Common myeloid progenitor, CD34-positive (primary cell): ENCODE results near the gene ELOA.

Experiments
- CTCF ChIA-PET: fragments of 350-600 bp; sonication (Branson Sonifier 250); formaldehyde crosslinking; loops from one replicate; lab custom pipeline; 2021; ENCODE audit warnings: antibody characterized with exemption; lab: Charles Lee
- POLR2A ChIA-PET: fragments of 350-600 bp; sonication (Branson Sonifier 250); formaldehyde crosslinking; loops from one replicate; lab custom pipeline; 2021; ENCODE audit warnings: antibody characterized with exemption; lab: Charles Lee
- DNase-seq, 3 donors: peaks; one replicate each; pipeline versions ENCODE4 v3.0.0 to v3.0.0-alpha.2; 2013
- H3K27ac ChIP-seq, 2 experiments: 1 replicate in 1 of 2; 2 replicates in 1 of 2; pipeline ENCODE4 v1.7.0; 2013; ENCODE audit warnings: inconsistent platforms in 2 of 2, low read length in 2 of 2, mild to moderate bottlenecking in 2 of 2, low read depth in 1 of 2, moderate library complexity in 1 of 2; ENCODE audit not compliant: severe bottlenecking in 2 of 2, insufficient read depth in 1 of 2, poor library complexity in 1 of 2
- H3K27me3 ChIP-seq, 5 experiments: replicated peaks in 2 of 5; 1 replicate in 3 of 5; 2 replicates in 2 of 5; pipeline versions ENCODE4 v1.6.1 to v1.7.0; 2013; ENCODE audit warnings: low read length in 4 of 5, mild to moderate bottlenecking in 2 of 5, moderate library complexity in 2 of 5, inconsistent platforms in 1 of 5; ENCODE audit not compliant: insufficient read depth in 5 of 5, control insufficient read depth in 4 of 5
- H3K36me3 ChIP-seq, 4 experiments: 1 replicate in 2 of 4; 2 replicates in 2 of 4; pipeline versions ENCODE4 v1.6.1 to v1.7.0; 2013; ENCODE audit warnings: low read length in 3 of 4, control low read depth in 1 of 4, mild to moderate bottlenecking in 1 of 4; ENCODE audit not compliant: control insufficient read depth in 4 of 4, insufficient read depth in 4 of 4
- H3K4me1 ChIP-seq, 4 experiments: 1 replicate in 3 of 4; 2 replicates in 1 of 4; pipeline versions ENCODE4 v1.6.1 to v1.7.1; 2013; ENCODE audit warnings: low read length in 3 of 4, mild to moderate bottlenecking in 3 of 4, control low read depth in 1 of 4, inconsistent platforms in 1 of 4, moderate library complexity in 1 of 4; ENCODE audit not compliant: control insufficient read depth in 4 of 4, insufficient read depth in 4 of 4; ENCODE audit errors: control extremely low read depth in 1 of 4
- H3K4me3 ChIP-seq, 7 experiments: 1 replicate in 4 of 7; 2 replicates in 3 of 7; pipeline versions ENCODE4 v1.5.1 to v1.7.0; 2013; ENCODE audit warnings: mild to moderate bottlenecking in 7 of 7, low read length in 6 of 7, moderate library complexity in 6 of 7, inconsistent platforms in 2 of 7, low read depth in 2 of 7, control low read depth in 1 of 7; ENCODE audit not compliant: insufficient read depth in 4 of 7, control insufficient read depth in 1 of 7; ENCODE audit errors: extremely low read depth in 1 of 7
- H3K9me3 ChIP-seq, 5 experiments: 1 replicate in 4 of 5; 2 replicates in 1 of 5; pipeline versions ENCODE4 v1.6.1 to v1.7.1; 2013; ENCODE audit warnings: low read length in 4 of 5, mild to moderate bottlenecking in 2 of 5, inconsistent platforms in 1 of 5, low read depth in 1 of 5, moderate library complexity in 1 of 5; ENCODE audit not compliant: control insufficient read depth in 4 of 5, insufficient read depth in 2 of 5; ENCODE audit errors: control extremely low read depth in 1 of 5
- WGBS: methylation state at CpG from one replicate; pipeline ENCODE4 v1.1.5; 2013; ENCODE audit not compliant: insufficient coverage; 5-methylcytosine and 5-hydroxymethylcytosine counted together

Gene ELOA

DNA sequence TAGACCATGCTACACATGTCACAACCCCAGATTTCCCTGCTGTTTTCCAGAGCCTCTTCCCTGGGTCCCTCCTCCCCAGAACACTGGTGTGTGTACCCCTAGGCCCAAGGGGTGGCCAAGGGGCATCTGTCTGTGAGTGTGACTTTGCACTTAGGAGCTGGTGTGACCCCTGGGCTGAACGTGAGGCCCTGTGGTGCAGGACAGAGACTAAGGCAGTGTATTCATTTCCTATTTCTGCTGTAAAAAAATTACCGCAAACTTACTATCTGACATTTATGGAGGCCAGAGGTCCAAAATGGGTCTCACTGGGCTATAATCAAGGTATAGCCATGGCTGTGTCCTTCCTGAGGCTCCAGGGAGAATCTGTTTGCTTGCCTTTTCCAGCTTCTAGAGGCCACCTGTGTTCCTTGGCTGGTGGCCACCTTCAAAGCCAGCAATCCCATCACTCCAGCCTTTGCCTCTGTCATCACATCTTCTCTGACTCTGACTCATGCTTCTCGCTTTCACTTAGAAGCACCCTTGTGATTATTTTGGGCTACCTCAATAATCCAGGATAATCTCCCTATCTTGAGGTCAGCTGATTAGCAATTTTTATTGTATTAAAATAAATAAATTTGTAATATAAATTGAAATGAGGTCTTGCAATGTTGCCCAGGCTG lies 24.0 kb upstream of the ELOA start:
- no peak for DNase-seq
- no peaks in the 10 kb centered on the region for H3K4me1 ChIP-seq
- no peaks in the 10 kb centered on the region for H3K27me3 ChIP-seq
- no peak overlapping the region for H3K27ac ChIP-seq
- 94% methylated on average over 2 of the region's 3 CpGs for WGBS
- POLR2A ChIA-PET: no interaction called here
- no peak overlapping the region for H3K4me3 ChIP-seq
- CTCF ChIA-PET: interaction anchor here (1.2 kb wide), 1 partner anchor 33 kb away, joined by 3 read pairs; no protein-coding TSS in a partner anchor
- no peaks in the 10 kb centered on the region for H3K9me3 ChIP-seq
- H3K36me3 ChIP-seq: peaks cover 0 to 4% (median 2%) of the 10 kb centered on the region in 4 experiments

GRCh38 chr1:23720256-23720995 lies 22.8 kb upstream of the ELOA start:
- DNase-seq: no peak
- no peaks in the 10 kb centered on the region for H3K4me1 ChIP-seq
- ChIA-PET POLR2A (no interaction called here), CTCF (no interaction called here)
- WGBS: 95% methylated on average over 10 of the region's 10 CpGs
- no peak overlapping the region for H3K27ac ChIP-seq
- no peak overlapping the region for H3K4me3 ChIP-seq
- H3K27me3 ChIP-seq: no peaks in the 10 kb centered on the region
- H3K36me3 ChIP-seq: peaks cover 0 to 4% (median under 1%) of the 10 kb centered on the region in 4 experiments
- H3K9me3 ChIP-seq: no peaks in the 10 kb centered on the region

DNA sequence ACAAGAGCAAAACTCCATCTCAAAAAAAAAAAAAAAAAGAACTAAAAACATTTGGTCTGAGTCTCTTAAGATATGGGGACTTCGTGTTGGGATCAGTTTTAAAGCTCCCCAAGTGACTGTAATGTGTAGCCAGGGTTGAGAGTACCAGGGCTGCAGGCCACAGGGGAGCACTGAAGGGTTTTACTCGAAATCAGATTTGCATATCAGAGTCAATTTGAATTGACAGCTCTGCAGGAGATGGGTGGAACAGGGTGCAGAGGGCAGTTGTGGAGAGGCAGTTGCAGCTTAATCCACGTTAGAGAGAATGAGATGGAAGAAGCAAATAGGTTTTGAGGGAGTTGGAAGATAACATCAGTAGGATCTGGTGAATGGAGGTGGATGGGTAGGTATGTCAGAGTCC lies 20.6 kb upstream of the ELOA start:
- whole genome bisulfite sequencing: 100% methylated on average over 3 of the region's 3 CpGs
- Histone ChIP-seq H3K4me1 (no peaks in the 10 kb centered on the region), H3K27me3 (no peaks in the 10 kb centered on the region), H3K36me3 (peaks cover 0 to 4% (median under 1%) of the 10 kb centered on the region in 4 experiments), H3K4me3 (no peak overlapping the region), H3K9me3 (no peaks in the 10 kb centered on the region), H3K27ac (no peak overlapping the region)
- DNase-seq: no peak
- CTCF ChIA-PET: interaction anchor here (1.5 to 1.7 kb wide), 2 partner anchors 9 kb away, joined by 3 to 4 read pairs; no protein-coding TSS in a partner anchor
- POLR2A ChIA-PET: interaction anchor here (0.7 kb wide), 1 partner anchor 591 kb away, joined by 3 read pairs; no protein-coding TSS in a partner anchor

DNA sequence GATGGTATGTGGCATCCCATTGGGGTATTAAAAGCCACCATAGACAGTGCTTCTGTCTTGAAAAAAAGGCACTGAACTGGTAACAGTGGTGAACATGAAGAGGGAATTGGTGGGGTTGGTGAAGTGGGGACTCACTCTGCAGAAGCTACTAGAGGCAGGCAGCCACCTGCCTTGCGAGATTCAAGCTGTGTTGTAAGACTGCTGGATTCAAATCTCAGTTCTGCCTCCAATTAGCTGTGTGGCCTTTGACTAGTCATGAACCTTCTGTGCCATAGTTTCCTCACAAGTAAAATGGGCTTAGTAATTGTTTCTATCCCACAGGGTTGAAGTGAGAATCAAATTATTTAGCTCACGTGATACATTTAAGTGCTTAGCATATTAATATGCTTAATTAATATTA lies 16.6 kb upstream of the ELOA start:
- POLR2A ChIA-PET: interaction anchor here (0.6 kb wide), 1 partner anchor 11 kb away, joined by 3 read pairs; no protein-coding TSS in a partner anchor

DNA sequence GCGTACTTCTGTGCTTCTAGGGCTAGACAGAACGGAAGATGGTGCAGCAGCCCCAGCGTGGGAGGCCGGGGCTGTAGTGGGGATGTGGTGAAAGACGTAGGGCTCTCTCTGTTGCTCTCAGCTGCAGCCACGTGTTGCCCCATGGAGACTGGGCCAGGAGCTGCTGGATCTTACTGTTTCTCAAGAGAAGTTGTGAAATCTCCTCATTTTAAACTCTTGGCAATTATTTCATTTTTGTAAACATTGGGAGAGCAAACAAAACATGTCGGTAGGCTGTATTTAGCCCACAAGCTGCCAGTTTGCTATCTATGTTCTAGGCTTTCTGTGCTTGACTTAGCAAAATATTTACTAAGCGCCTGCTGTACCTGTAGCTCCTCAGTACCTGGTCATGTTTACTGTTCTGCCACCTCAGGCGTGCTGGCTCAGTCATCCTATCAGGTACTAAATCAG lies 15.9 kb upstream of the ELOA start:
- 99% methylated on average over 9 of the region's 9 CpGs for WGBS
- H3K9me3 ChIP-seq: no peaks in the 10 kb centered on the region
- no peak overlapping the region for H3K27ac ChIP-seq
- H3K27me3 ChIP-seq: no peaks in the 10 kb centered on the region
- CTCF ChIA-PET: interaction anchor here (1.3 kb wide), 1 partner anchor 22 kb away, joined by 3 read pairs; no protein-coding TSS in a partner anchor
- POLR2A ChIA-PET: interaction anchor here (0.6 kb wide), 1 partner anchor 12 kb away, joined by 3 read pairs; no protein-coding TSS in a partner anchor
- H3K4me3 ChIP-seq: no peak overlapping the region
- DNase-seq: no peak
- H3K36me3 ChIP-seq: no peaks in the 10 kb centered on the region
- H3K4me1 ChIP-seq: no peaks in the 10 kb centered on the region

More for the DNA sequence above, 16.6 kb upstream of the ELOA start:
- no peaks in the 10 kb centered on the region for H3K4me1 ChIP-seq
- H3K27me3 ChIP-seq: no peaks in the 10 kb centered on the region
- CTCF ChIA-PET: no interaction called here
- no peaks in the 10 kb centered on the region for H3K9me3 ChIP-seq
- no peaks in the 10 kb centered on the region for H3K36me3 ChIP-seq
- DNase-seq: no peak
- no peak overlapping the region for H3K4me3 ChIP-seq
- WGBS: 100% methylated on average over 1 of the region's 2 CpGs
- H3K27ac ChIP-seq: no peak overlapping the region

DNA sequence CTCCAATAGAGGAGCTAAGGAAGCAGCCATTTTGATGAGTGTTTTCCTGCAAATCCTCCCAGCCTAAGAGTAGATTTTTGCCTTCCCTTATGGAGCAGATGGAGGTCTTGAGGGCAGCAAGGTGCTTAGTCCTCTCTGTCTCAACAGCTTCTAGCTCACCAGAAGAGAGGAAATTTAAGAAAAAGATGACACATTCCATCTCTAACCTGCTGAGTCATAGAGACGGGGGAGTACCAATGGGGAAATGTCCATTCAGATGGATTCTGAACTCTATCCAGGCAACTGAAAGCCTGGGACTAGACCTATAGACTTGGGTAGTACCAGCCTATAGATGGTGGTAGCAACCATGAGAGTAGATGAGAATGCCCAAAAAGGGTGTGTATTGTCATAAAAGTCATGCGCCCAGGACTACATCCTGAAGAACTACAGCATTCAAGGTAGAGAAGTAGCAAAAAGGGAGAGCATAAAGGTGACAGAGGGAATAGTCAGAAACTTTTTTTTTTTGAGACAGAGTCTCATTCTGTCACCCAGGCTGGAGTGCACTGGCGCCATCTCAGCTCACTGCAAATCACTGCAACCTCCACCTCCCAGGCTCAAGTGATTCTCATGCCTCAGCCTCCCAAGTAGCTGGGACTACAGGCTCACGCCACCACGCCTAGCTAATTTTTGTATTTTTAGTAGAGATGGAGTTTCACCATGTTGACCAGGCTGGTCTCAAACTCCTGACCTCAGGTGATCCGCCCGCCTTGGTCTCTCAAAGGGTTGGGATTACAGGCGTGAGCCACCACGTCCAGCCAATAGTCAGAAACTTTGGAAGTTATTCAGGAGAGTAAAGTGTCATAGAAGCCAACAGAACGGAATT lies 10.7 kb upstream of the ELOA start:
- ChIA-PET CTCF (interaction anchor here (0.9 to 1.5 kb wide), 2 partner anchors 10 to 30 kb away, joined by 3 read pairs; no protein-coding TSS in a partner anchor), POLR2A (no interaction called here)
- Histone ChIP-seq H3K27me3 (no peaks in the 10 kb centered on the region), H3K4me3 (no peak overlapping the region), H3K36me3 (no peaks in the 10 kb centered on the region), H3K9me3 (no peaks in the 10 kb centered on the region), H3K27ac (no peak overlapping the region), H3K4me1 (no peaks in the 10 kb centered on the region)
- no peak for DNase-seq
- WGBS: 88% methylated on average over 7 of the region's 10 CpGs
